ENCODE results near the gene PCMTD2.

DNA sequence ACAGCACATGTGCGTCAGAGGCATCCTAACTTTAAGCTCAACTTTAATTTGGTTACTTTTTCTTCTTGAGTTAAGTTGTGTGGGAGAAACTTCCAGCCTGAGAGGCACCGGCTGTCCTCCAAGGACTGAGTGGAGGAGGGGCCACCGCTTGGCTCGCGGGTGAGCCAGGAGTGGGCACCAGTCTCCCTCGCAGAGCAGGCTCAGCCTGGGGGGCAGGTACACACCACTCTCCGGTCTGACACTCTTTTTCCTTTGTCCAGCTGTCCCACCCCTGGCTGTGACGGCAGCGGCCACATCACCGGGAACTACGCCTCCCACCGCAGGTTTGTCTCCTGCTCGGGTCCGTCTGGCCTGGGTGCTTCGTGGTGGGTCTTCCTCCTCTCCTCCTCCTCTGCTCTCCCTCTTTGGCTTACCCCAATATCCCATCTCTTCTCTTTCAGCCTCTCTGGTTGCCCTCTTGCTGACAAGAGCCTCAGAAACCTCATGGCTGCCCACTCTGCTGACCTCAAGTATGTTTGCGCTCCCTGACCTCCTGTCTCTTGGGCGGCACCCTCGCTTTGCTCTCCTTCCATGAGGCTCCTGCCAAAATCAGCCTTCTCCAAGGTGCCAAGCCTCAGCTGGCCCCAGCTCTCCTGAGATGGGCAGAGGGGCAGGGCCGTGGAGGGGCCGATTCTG, 32.6 kb upstream of the PCMTD2 start:
- no peak for TF ChIP-seq POLR2AphosphoS5 (IDR thresholded peaks at IDR 0.05; ENCODE audit: low read depth, low read length)
- no peak for TF ChIP-seq EHMT2 (IDR thresholded peaks at IDR 0.05; ENCODE audit: borderline replicate concordance, low read depth, low read length)
- no peak for TF ChIP-seq CTCF (CRISPR knock-in tag; IDR thresholded peaks at IDR 0.05)
- no peak for TF ChIP-seq KAT8 (CRISPR knock-in tag; IDR thresholded peaks at IDR 0.05)
- no peak for TF ChIP-seq PHF20 (CRISPR knock-in tag; IDR thresholded peaks at IDR 0.05)
- TF ChIP-seq REXO4 (CRISPR knock-in tag; IDR thresholded peaks at IDR 0.05; ENCODE audit: borderline replicate concordance), result no peak
- no peak for TF ChIP-seq MBNL3 (CRISPR knock-in tag; conservative IDR thresholded peaks at IDR 0.05)
- TF ChIP-seq GABPB1 (CRISPR knock-in tag; IDR thresholded peaks at IDR 0.05), result no peak
